Breast epithelium (tissue), 3 donors: ENCODE results near the gene VGF.

Experiments used
- POLR2A ChIP-seq: fragments of 450-650 bp; IDR thresholded peaks from one replicate; pipeline ENCODE4 v1.6.1; 2016; ENCODE audit warnings: antibody characterized with exemption, mild to moderate bottlenecking, moderate library complexity
- POLR2AphosphoS5 ChIP-seq, 3 donors: sonication (generic); formaldehyde crosslinking; IDR thresholded peaks; one replicate each; pipeline ENCODE4 v1.6.1; 2017; ENCODE audit warnings: antibody characterized with exemption in 3 of 3
- TF ChIP-seq, protein P1 (sequence below), 3 donors: fragments of 450-650 bp; IDR thresholded peaks; one replicate each; pipeline ENCODE4 v1.5.1; 2016 to 2017; ENCODE audit warnings: antibody characterized with exemption in 3 of 3, mild to moderate bottlenecking in 3 of 3, moderate library complexity in 3 of 3

DNA sequence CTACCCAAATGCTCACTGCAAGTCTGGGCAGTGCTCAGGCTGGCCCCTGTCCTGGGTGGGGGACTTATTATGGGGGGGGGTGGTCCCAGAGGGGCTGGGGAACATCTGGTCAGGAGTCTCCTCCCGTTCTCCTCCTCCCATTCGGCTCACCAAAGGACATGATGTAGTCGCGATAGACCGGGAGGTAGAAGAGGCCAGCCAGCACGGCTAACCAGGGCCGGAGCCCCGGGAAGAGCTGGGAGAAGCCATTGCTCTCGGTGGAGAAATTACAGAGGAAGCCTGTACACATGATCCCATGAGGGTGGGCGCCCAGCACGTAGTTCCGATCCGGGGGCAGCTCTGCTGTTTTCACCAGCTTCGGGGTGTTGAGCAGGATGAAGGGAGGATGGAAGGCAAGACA, 33.1 kb upstream of the VGF start:
- TF ChIP-seq POLR2AphosphoS5 (IDR thresholded peaks at IDR 0.05) (no peak), POLR2A (no peak)
- TF ChIP-seq, protein P1, sequence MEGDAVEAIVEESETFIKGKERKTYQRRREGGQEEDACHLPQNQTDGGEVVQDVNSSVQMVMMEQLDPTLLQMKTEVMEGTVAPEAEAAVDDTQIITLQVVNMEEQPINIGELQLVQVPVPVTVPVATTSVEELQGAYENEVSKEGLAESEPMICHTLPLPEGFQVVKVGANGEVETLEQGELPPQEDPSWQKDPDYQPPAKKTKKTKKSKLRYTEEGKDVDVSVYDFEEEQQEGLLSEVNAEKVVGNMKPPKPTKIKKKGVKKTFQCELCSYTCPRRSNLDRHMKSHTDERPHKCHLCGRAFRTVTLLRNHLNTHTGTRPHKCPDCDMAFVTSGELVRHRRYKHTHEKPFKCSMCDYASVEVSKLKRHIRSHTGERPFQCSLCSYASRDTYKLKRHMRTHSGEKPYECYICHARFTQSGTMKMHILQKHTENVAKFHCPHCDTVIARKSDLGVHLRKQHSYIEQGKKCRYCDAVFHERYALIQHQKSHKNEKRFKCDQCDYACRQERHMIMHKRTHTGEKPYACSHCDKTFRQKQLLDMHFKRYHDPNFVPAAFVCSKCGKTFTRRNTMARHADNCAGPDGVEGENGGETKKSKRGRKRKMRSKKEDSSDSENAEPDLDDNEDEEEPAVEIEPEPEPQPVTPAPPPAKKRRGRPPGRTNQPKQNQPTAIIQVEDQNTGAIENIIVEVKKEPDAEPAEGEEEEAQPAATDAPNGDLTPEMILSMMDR (IDR thresholded peaks at IDR 0.05), result no peak
